Glutamatergic neuron (in vitro differentiated cells): ENCODE data around the gene BATF3. TPM values are rescaled to one million over a fixed set of nuclear protein-coding genes. Genes with fewer than 3 reads are reported as not detected.

ENCODE experiments used
- DNase-seq: peaks from one replicate; pipeline ENCODE4 v3.0.0; 2022
- H3K27ac Mint-ChIP-seq: one replicate; pipeline ENCODE4 v1.8.0; 2020; ENCODE audit warnings: mild to moderate bottlenecking, mixed read lengths, inconsistent platforms; ENCODE audit not compliant: unreplicated experiment
- H3K27me3 Mint-ChIP-seq: one replicate; pipeline ENCODE4 v1.8.0; 2020; ENCODE audit warnings: mild to moderate bottlenecking, moderate library complexity, mixed read lengths, inconsistent platforms; ENCODE audit not compliant: unreplicated experiment
- H3K36me3 Mint-ChIP-seq: one replicate; pipeline ENCODE4 v1.8.0; 2020; ENCODE audit warnings: mild to moderate bottlenecking, mixed read lengths, inconsistent platforms; ENCODE audit not compliant: unreplicated experiment
- H3K4me1 Mint-ChIP-seq: one replicate; pipeline ENCODE4 v1.8.0; 2020; ENCODE audit warnings: mild to moderate bottlenecking, low read depth, mixed read lengths, inconsistent platforms; ENCODE audit not compliant: unreplicated experiment
- H3K4me3 Mint-ChIP-seq: one replicate; pipeline ENCODE4 v1.8.0; 2020; ENCODE audit warnings: mild to moderate bottlenecking, mixed read lengths, inconsistent platforms; ENCODE audit not compliant: unreplicated experiment
- H3K9me3 Mint-ChIP-seq: one replicate; pipeline ENCODE4 v1.8.0; 2020; ENCODE audit warnings: mild to moderate bottlenecking, moderate library complexity, mixed read lengths, inconsistent platforms; ENCODE audit not compliant: unreplicated experiment
- CTCF ChIP-seq: fragments of 200-600 bp; sonication (generic); IDR thresholded peaks from one replicate; pipeline ENCODE4 v1.5.0; 2021; ENCODE audit not compliant: partially characterized antibody, unreplicated experiment
- total RNA-seq: library from RNA; stranded (reverse); fragmentation: NEBNext Ultra II Directional; extraction: Animal tissue kit (Norgen Biotek cat#: 25700); gene quantifications from one replicate; pipeline ENCODE4 v1.2.1, GENCODE V29; 2021; ENCODE audit not compliant: unreplicated experiment

The BATF3 gene
- total RNA-seq, 1 donor from 2014 or later: 0.56 TPM

- Mint-ChIP-seq H3K9me3 (peaks cover 2% of the 10 kb centered on the region), H3K4me1 (peaks cover 10% of the 10 kb centered on the region), H3K27ac (peak overlapping the region; percentile 70), H3K27me3 (no peaks in the 10 kb centered on the region), H3K4me3 (no peak overlapping the region), H3K36me3 (no peaks in the 10 kb centered on the region)
- no peak for DNase-seq
- no peak for TF ChIP-seq CTCF
Observed at GRCh38 chr1:212677573-212677972, 22.1 kb downstream of the BATF3 start.

GRCh38 chr1:212677136-212677535 is 22.5 kb downstream of the BATF3 start:
- no peak for DNase-seq

GRCh38 chr1:212675675-212676074 is 24.0 kb downstream of the BATF3 start:
- H3K27ac Mint-ChIP-seq: no peak overlapping the region
- peaks cover 2% of the 10 kb centered on the region for H3K9me3 Mint-ChIP-seq
- H3K4me1 Mint-ChIP-seq: peaks cover 19% of the 10 kb centered on the region
- TF ChIP-seq CTCF: no peak
- H3K4me3 Mint-ChIP-seq: no peak overlapping the region
- no peaks in the 10 kb centered on the region for H3K36me3 Mint-ChIP-seq
- H3K27me3 Mint-ChIP-seq: no peaks in the 10 kb centered on the region
- DNase-seq: no peak

More at GRCh38 chr1:212677136-212677535, 22.5 kb downstream of the BATF3 start:
- peaks cover 2% of the 10 kb centered on the region for H3K9me3 Mint-ChIP-seq
- TF ChIP-seq CTCF: no peak
- H3K4me1 Mint-ChIP-seq: peaks cover 12% of the 10 kb centered on the region
- no peak overlapping the region for H3K4me3 Mint-ChIP-seq
- H3K27ac Mint-ChIP-seq: peak overlapping the region; percentile 70
- no peaks in the 10 kb centered on the region for H3K27me3 Mint-ChIP-seq
- no peaks in the 10 kb centered on the region for H3K36me3 Mint-ChIP-seq

- H3K27me3 Mint-ChIP-seq: no peaks in the 10 kb centered on the region
Observed at GRCh38 chr1:212674872-212675271, 24.8 kb downstream of the BATF3 start.

More at GRCh38 chr1:212674872-212675271, 24.8 kb downstream of the BATF3 start:
- TF ChIP-seq CTCF: no peak
- Mint-ChIP-seq H3K27ac (no peak overlapping the region), H3K9me3 (peaks cover 2% of the 10 kb centered on the region), H3K4me3 (no peak overlapping the region), H3K4me1 (peaks cover 19% of the 10 kb centered on the region), H3K36me3 (peaks cover 5% of the 10 kb centered on the region)
- no peak for DNase-seq
